Brain pericyte (primary cell): ENCODE data around the gene B4GALNT2.

Experiments
- DNase-seq: peaks from one replicate; pipeline ENCODE4 v3.0.0-alpha.2; 2012; ENCODE audit warnings: low read depth, low spot score

B4GALNT2 gene

DNA sequence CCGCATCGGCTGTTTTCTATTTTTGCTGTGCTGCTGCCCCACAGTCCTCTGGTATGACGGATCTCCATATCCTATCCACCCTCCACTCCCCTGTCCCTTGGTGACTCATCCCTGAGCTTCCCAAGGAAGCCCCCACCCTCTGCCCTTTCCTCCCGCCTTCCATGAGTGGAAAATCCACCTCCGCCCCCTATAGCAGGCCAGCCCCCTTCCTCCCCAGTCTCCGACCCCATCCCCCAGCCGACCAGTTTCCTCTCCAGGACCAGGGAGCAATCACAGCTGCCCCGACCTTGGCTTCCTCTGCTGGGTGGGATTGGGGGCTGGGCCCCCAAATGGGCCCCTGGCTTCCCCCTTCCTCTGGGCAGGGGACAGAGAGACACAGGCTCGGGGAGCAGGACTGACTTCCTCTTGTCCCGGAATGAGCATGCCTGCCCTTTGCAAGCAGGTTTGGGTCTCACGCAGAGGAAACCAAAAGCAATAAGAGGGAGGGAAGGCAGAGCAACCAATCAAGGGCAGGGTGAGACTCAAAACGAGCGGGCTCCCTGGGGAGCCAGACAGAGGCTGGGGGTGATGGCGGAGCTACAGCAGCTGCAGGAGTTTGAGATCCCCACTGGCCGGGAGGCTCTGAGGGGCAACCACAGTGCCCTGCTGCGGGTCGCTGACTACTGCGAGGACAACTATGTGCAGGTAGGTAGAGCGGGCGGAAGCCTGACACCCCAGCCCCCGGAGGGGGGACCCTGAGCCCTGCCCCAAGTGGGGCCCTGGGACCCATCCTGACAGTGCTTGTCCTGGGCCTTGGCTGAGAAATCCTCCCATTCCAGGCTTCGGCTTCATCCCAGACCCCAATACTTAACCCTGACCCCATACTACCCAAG lies 77.8 kb downstream of the B4GALNT2 start, which contains the start of the genes ABI3 and GNGT2:
TSS of gene ABI3 (plus strand) at position 550 of the 872 bp plus-strand sequence. CDS start at position 568, 18 bp downstream.
TSS of gene GNGT2 (minus strand) at position 417 of the 872 bp plus-strand sequence. CDS start 3,152 bp downstream, outside the sequence.
- no peak for DNase-seq

- DNase-seq, result no peak
These were observed 80.8 kb downstream of the B4GALNT2 start for GRCh38 chr17:49213399-49213798.

DNA sequence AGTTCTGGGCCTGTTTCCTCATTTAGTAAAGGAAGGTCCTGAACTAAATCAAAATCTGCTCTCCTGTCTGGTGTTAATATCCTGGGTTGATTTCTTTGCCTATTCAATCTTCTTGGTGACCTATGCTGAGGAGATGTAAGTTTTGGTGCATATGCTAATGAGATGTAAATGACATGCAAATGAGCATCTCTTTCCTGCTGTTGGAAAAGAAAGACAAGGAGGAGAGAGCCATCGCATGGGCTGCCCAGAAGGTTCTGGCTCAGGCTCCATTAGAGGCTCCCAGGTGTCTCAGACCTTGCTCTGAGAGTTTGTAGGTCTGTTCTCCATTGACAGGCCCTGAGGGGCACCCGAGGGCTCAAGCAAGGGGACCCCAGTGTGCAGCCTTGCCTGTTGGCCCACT lies 81.3 kb downstream of the B4GALNT2 start:
- no peak for DNase-seq

GRCh38 chr17:49214676-49215360 lies 82.2 kb downstream of the B4GALNT2 start:
- no peak for DNase-seq

- no peak for DNase-seq
These were observed 83.9 kb downstream of the B4GALNT2 start for GRCh38 chr17:49216482-49216881.

DNA sequence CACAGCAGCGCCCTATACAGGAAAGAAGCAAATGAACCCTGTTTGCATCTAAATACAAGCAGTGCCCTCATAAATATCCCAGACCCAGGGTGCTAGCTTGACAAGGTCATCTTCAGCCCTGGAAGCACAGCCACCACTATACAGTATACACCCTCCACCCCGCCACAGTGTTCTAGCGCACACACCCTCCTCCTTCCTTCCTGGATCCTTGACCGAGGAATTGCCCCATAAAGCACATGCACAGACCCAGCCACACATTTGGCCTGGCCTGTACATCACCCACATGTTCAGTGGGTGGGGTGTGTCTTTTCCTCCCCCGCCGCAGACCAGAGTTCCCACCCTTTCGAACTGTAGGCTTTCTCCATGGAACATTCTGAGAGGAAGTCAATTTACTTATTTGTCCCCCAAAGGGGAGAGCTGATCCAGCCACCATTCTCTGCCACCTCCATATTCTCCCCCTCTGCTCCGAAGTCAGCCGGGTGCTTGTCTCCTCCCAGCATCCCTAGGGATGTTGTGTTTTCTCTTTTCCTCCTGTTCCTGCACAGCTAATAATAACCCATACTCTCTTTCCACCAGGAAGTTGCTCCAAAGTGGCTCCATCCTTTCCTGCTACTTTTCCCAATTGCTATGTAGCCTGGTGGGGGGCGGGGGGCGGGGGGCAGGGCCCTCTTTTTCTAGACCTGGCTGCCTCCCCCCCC lies 84.5 kb downstream of the B4GALNT2 start:
- DNase-seq, result no peak

GRCh38 chr17:49217651-49218413 lies 85.3 kb downstream of the B4GALNT2 start:
- no peak for DNase-seq

DNA sequence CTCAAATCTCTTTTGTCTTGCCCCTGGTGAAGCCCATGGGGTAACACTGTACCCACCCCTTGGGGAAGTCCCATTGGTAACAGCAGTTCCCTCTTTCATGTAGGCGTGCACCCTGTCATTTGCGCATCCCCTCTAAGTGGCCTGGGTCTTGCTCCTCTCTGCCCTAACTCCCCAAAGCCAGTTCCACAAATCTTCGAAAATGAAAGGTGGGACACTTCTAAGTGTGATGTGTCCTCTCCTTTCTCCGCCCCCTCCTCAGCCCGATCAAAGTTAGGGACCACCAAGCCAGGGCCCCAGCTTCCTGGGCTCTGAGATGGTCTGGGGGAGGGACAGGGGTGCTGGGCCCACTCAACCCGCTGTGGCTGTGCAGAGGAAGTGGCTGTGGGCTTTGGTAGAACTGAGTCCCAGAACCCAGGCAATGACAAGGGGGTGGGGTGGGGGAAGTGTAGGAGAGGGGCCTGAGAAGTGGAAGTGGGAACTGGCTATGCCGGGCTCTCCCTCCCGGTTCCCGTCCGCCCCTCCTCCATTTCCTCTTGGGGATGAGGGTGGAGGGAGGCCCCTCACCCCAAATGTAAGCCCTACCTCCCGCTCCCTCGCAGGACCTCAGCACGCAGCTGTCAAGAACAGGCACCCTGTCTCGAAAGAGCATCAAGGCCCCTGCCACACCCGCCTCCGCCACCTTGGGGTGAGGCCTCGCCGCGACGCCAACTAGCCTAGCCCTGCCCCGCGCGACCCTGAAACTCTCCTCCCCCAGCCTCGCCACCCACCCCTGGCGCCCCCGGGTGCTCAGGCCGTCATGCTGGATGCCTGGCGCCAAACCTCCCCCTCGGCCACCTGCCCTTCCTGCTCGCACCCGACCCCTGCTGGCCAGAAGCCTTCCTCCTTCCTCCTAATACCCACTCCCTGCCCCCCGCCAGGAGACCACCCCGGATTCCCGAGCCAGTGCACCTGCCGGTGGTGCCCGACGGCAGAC lies 86.7 kb downstream of the B4GALNT2 start:
- DNase-seq, result no peak

GRCh38 chr17:49219987-49220386 lies 87.4 kb downstream of the B4GALNT2 start:
- no peak for DNase-seq

- no peak for DNase-seq
These were observed 90.6 kb downstream of the B4GALNT2 start for GRCh38 chr17:49223168-49223516.

GRCh38 chr17:49223517-49224197 lies 91.1 kb downstream of the B4GALNT2 start:
- DNase-seq, result no peak

- no peak for DNase-seq
These were observed 91.8 kb downstream of the B4GALNT2 start for GRCh38 chr17:49224198-49224996.

GRCh38 chr17:49224997-49225337 lies 92.4 kb downstream of the B4GALNT2 start:
- DNase-seq, result no peak

GRCh38 chr17:49225554-49226236 lies 93.1 kb downstream of the B4GALNT2 start:
- no peak for DNase-seq
